Epithelial cell of esophagus (primary cell): Measurements from ENCODE around the gene RCL1.
A peak's percentile ranks its signal among the peaks of the same experiment; 100 is the strongest.
"Not testable (repeated sequence)": the region's sequence is repeated elsewhere in the genome, so short reads cannot be mapped to it uniquely, and the experiment has no call there.

Experiments used
- DNase-seq: peaks from one replicate; pipeline ENCODE4 v3.0.0; 2010; ENCODE audit warnings: low read depth
- H3K4me3 ChIP-seq: 2 replicates; pipeline ENCODE4 v1.5.1; 2011; ENCODE audit warnings: mild to moderate bottlenecking, low read length, control low read depth
- TF ChIP-seq, protein P1 (sequence below): IDR thresholded peaks from 2 replicates; pipeline ENCODE4 v1.5.1; 2011; ENCODE audit warnings: low read depth, mild to moderate bottlenecking, low read length, control low read depth, inconsistent platforms; ENCODE audit not compliant: insufficient read depth; ENCODE audit errors: missing control alignments

The RCL1 gene

DNA sequence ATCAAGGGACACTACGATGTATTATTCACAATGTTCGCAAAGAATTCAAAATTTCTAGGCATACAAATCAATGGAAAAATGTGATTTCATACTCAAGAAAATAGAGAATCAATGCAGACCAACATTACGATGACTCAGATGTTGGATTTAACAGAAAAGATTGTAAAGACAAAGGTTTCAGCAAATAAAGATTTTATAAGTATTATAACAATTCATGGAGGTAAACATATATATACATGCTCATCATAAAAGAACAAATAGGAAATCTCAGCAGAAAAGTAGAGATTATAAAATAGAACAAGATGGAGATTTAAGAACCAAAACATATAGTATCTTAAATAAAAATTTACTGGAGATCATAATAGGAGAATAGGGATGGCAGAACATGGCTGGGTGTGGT is 98.9 kb downstream of the RCL1 start:
- DNase-seq = no peak
- no peak overlapping the region for H3K4me3 ChIP-seq
- TF ChIP-seq, protein P1, sequence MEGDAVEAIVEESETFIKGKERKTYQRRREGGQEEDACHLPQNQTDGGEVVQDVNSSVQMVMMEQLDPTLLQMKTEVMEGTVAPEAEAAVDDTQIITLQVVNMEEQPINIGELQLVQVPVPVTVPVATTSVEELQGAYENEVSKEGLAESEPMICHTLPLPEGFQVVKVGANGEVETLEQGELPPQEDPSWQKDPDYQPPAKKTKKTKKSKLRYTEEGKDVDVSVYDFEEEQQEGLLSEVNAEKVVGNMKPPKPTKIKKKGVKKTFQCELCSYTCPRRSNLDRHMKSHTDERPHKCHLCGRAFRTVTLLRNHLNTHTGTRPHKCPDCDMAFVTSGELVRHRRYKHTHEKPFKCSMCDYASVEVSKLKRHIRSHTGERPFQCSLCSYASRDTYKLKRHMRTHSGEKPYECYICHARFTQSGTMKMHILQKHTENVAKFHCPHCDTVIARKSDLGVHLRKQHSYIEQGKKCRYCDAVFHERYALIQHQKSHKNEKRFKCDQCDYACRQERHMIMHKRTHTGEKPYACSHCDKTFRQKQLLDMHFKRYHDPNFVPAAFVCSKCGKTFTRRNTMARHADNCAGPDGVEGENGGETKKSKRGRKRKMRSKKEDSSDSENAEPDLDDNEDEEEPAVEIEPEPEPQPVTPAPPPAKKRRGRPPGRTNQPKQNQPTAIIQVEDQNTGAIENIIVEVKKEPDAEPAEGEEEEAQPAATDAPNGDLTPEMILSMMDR = no peak

DNA sequence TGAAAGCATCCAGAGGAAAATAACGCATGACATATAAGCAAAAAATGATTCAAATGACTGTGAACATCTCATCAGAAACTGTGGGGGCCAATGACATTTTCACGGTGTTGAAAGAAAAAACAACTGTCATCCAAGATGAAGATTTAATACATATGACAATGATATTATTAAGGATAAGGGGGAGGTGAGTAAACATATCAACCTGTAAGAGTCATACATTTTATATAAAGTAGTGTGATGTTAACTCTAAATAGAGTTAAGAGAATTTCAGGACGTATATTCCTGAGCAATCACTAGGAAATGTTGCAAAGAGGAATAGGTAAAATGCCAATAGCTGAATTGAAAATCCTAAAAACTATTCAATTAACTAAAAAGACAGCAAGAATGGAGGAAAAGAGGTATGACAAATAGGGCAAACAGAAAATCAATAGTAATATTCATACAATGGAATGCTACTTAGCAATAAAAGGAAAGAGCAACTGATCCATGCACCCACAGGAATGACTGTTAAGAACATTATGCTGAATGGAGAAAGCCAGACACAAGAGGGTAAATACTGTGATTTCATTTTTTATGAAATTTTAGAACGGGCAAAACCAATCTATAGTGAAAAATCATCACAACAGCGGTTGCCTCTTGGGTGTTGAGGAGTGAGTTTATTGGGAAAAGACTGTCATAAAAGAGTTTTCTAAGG is 99.9 kb downstream of the RCL1 start:
- H3K4me3 ChIP-seq = no peak overlapping the region
- TF ChIP-seq, protein P1 = no peak
- DNase-seq = no peak

DNA sequence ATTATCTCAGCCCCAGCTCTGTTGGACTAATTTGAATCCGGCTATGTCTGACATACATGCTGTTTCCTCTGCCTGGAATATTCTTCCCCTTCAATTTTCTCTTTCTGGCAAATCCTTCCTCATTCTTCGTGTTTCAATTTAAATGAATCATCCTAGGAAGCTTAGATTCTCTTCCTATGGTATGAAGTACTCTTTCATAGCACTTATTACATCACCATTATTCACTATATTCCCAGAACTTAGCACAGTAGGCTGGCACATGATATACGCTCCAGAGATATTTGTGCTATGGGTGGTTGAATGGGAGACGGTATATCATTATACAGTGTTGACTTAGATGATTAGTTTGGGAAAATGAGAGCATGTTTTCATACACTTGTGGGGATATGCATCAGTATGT is 101.3 kb downstream of the RCL1 start:
- H3K4me3 ChIP-seq = no peak overlapping the region
- peak; percentile 79 for DNase-seq
- TF ChIP-seq, protein P1 = no peak

DNA sequence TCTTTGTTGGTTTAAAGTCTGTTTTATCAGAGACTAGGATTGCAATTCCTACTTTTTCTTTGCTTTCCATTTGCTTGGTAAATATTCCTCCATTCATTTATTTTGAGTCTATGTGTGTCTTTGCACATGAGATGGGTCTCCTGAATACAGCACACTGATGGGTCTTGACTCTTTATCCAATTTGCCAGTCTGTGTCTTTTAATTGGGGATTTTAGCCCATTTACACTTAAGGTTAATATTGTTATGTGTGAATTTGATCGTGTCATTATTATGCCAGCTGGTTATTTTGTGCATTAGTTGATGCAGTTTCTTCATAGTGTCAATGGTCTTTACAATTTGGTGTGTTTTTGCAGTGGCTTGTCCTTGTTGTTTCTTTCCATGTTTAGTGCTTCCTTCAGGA is 107.1 kb downstream of the RCL1 start:
- not testable (repeated sequence) for DNase-seq, H3K4me3 ChIP-seq

DNA sequence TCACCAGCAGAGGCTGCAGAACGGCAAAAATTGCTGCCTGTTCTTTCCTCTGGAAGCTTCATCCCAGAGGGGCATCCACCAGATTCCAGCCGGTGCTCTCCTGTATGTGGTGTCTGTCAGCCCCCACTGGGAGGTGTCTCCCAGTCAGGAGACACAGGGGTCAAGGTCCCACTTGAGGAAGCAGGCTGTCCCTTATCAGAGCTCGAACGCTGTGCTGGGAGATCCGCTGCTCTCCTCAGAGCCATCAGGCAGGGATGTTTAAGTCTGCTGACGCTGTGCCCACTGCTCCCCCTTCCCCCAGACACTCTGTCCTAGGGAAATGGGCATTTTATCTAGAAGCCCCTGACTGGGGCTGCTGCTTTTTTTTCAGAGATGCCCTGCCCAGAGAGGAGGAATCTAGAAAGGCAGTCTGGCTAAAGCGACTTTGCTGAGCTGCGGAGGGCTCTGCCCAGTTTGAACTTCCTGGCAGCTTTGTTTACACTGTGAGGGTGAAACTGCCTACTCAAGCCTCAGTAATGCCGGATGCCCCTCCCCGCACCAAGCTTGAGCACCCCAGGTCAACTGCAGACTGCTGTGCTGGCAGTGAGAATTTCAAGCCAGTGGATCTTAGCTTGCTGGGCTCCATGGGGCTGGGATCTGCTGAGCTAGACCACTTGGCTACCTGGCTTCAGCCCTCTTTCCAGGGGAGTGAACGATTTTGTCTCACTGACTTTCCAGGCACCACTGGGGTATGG is 108.8 kb downstream of the RCL1 start:
- DNase-seq = peak; percentile 89
- not testable (repeated sequence) for H3K4me3 ChIP-seq

DNA sequence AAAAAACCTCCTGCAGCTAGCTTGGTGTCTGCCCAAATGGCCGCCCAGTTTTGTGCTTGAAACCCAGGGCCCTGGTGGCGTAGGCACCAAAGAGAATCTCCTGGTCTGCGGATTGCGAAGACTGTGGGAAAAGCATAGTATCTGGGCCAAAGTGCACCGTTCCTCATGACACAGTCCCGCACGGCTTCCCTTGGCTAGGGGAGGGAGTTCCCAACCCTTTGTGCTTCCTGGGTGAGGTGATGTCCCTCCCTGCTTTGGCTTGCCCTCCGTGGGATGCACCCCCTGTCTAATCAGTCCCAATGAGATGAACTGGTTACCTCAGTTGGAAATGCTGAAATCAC is 109.4 kb downstream of the RCL1 start:
- no peak for DNase-seq
- no peak overlapping the region for H3K4me3 ChIP-seq
- TF ChIP-seq, protein P1 = no peak

DNA sequence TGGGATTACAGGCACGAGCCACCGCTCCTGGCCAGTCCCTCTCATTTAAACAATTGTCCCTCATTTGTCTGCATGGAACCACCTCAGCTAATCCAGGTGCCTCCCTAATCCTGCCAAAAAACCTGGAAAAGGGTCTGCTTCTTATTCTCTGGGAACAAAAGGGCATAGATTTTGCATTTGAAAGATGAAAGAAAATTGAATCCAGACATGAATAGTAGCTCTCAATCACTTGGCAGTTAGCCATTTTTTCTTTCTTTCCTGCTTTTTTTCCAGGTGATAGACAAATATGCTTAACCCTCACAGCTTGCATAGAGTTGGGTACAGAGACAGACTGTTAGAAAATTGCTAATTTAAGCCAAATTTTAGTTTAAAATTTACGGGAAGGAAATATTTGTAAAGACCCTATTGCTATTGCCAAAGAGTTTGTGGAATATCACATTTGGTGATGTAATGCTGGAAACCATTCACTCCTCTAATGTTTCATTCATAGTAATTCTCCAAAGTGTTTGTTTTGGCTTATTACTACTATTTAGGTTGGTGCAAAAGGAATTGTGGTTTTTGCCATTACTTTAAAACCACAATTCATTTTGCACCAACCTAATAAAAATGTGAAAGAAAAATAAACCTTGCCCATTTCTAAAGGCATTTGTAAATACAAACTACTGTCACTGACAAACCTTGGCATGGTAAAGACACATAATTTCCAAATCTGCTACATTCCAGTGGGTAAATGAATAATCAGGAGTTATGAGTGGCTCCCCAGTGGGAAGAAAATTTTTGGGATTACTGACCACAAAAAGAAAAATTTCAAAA is 111.8 kb downstream of the RCL1 start:
- no peak overlapping the region for H3K4me3 ChIP-seq
- DNase-seq = peak; percentile 43
- TF ChIP-seq, protein P1 = no peak

DNA sequence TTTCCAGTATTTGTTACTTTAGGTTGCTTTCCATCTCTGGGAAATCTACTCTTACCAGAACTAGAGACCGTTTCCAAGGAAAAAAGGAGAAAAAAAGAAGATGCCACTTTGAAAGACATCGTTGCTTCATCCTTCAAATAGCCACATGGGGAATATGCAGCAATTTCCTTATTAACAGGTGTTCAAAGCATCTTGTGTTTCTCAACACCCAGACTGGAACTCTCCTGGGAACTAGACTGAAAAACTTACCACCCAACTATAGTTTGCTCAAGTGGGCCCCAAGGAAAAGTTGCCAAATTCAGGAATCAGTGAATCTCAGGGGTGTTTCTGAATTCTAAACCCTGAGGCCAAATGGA is 112.4 kb downstream of the RCL1 start:
- no peak for DNase-seq
- TF ChIP-seq, protein P1 = no peak
- no peak overlapping the region for H3K4me3 ChIP-seq
